Neuronal stem cell (in vitro differentiated cells): Measurements from ENCODE around the gene CHN1.

ENCODE experiments used
- DNase-seq: peaks from one replicate; pipeline ENCODE4 v3.0.0-alpha.2; 2013; ENCODE audit warnings: low spot score
- H2AFZ ChIP-seq: one replicate; pipeline ENCODE4 v1.6.1; 2013; ENCODE audit warnings: mild to moderate bottlenecking, low read length, inconsistent platforms
- H2AK5ac ChIP-seq: 2 replicates; pipeline ENCODE4 v1.6.1; 2013; ENCODE audit warnings: low read depth, mild to moderate bottlenecking, inconsistent platforms, low read length, moderate library complexity, mixed read lengths
- H2BK120ac ChIP-seq: 2 replicates; pipeline ENCODE4 v1.6.1; 2013; ENCODE audit warnings: low read depth, mild to moderate bottlenecking, inconsistent platforms, low read length, moderate library complexity, mixed read lengths
- H2BK12ac ChIP-seq: one replicate; pipeline ENCODE4 v1.6.1; 2013; ENCODE audit warnings: low read length, inconsistent platforms
- H2BK15ac ChIP-seq: 2 replicates; pipeline ENCODE4 v1.6.1; 2013; ENCODE audit warnings: mild to moderate bottlenecking, low read length, inconsistent platforms, mixed read lengths
- H2BK5ac ChIP-seq: one replicate; pipeline ENCODE4 v1.6.1; 2013; ENCODE audit warnings: inconsistent platforms, mild to moderate bottlenecking, low read length, moderate library complexity
- H3K14ac ChIP-seq: one replicate; pipeline ENCODE4 v1.6.1; 2013; ENCODE audit warnings: low read length, inconsistent platforms
- H3K18ac ChIP-seq: 2 replicates; pipeline ENCODE4 v1.6.1; 2013; ENCODE audit warnings: low read length, inconsistent platforms
- H3K23ac ChIP-seq: 2 replicates; pipeline ENCODE4 v1.6.1; 2013; ENCODE audit warnings: low read depth, mild to moderate bottlenecking, mixed read lengths, low read length, inconsistent platforms; ENCODE audit not compliant: poor library complexity
- H3K27ac ChIP-seq: replicated peaks from 3 replicates; pipeline ENCODE4 v1.5.1; 2013; ENCODE audit warnings: low read length, inconsistent platforms
- H3K27me3 ChIP-seq, 3 experiments: 2 replicates each; pipeline ENCODE4 v1.6.1; 2013; ENCODE audit warnings: low read length in 3 of 3, mild to moderate bottlenecking in 2 of 3, inconsistent platforms in 1 of 3, low read depth in 1 of 3, mixed read lengths in 1 of 3, moderate library complexity in 1 of 3; ENCODE audit not compliant: control insufficient read depth in 3 of 3, insufficient read depth in 3 of 3
- H3K36me3 ChIP-seq, 2 donors: replicated peaks in 1 of 2; 2 replicates each; pipeline ENCODE4 v1.6.1; 2013; ENCODE audit warnings: low read length in 2 of 2; ENCODE audit not compliant: control insufficient read depth in 2 of 2, insufficient read depth in 2 of 2
- H3K4ac ChIP-seq: 2 replicates; pipeline ENCODE4 v1.6.1; 2013; ENCODE audit warnings: inconsistent platforms, mild to moderate bottlenecking, low read length, moderate library complexity
- H3K4me1 ChIP-seq, 2 donors: 1 replicate in 1 of 2; 2 replicates in 1 of 2; pipeline ENCODE4 v1.6.1; 2013; ENCODE audit warnings: low read length in 2 of 2, low read depth in 1 of 2; ENCODE audit not compliant: control insufficient read depth in 2 of 2, insufficient read depth in 1 of 2
- H3K4me2 ChIP-seq: one replicate; pipeline ENCODE4 v1.6.1; 2013; ENCODE audit warnings: mild to moderate bottlenecking, low read length, inconsistent platforms; ENCODE audit not compliant: insufficient read depth, poor library complexity, severe bottlenecking
- H3K4me3 ChIP-seq, 2 donors: 2 replicates each; pipeline ENCODE4 v1.5.1; 2013; ENCODE audit warnings: low read length in 2 of 2, mild to moderate bottlenecking in 2 of 2, inconsistent platforms in 1 of 2, moderate library complexity in 1 of 2
- H3K79me1 ChIP-seq: one replicate; pipeline ENCODE4 v1.6.1; 2013; ENCODE audit warnings: low read depth, mild to moderate bottlenecking, inconsistent platforms, low read length, moderate library complexity
- H3K9ac ChIP-seq: one replicate; pipeline ENCODE4 v1.6.1; 2013; ENCODE audit warnings: mild to moderate bottlenecking, low read depth, low read length, inconsistent platforms; ENCODE audit not compliant: poor library complexity
- H3K9me3 ChIP-seq, 2 donors: replicated peaks in 1 of 2; 2 replicates each; pipeline versions ENCODE3 to v1.6.1; 2013; ENCODE audit warnings: low read length in 2 of 2, mild to moderate bottlenecking in 2 of 2, inconsistent platforms in 1 of 2, low read depth in 1 of 2, mixed read lengths in 1 of 2, moderate library complexity in 1 of 2; ENCODE audit not compliant: control insufficient read depth in 2 of 2, insufficient read depth in 1 of 2
- H4K8ac ChIP-seq: one replicate; pipeline ENCODE4 v1.6.1; 2013; ENCODE audit warnings: low read depth, mild to moderate bottlenecking, inconsistent platforms, low read length, moderate library complexity
- H4K91ac ChIP-seq: one replicate; pipeline ENCODE4 v1.6.1; 2013; ENCODE audit warnings: low read length, low read depth, mild to moderate bottlenecking, inconsistent platforms; ENCODE audit not compliant: poor library complexity
- WGBS, 2 donors: extraction: QIAGEN DNeasy Blood & Tissue Kit; methylation state at CpG; one replicate each; pipeline ENCODE4 v1.1.7; 2013; ENCODE audit warnings: missing lambda C conversion rate in 2 of 2, mixed read lengths in 1 of 2; ENCODE audit not compliant: insufficient read length in 2 of 2, insufficient replicate concordance in 1 of 2; ENCODE audit errors: extremely low coverage in 2 of 2; 5-methylcytosine and 5-hydroxymethylcytosine counted together

The CHN1 gene

DNA sequence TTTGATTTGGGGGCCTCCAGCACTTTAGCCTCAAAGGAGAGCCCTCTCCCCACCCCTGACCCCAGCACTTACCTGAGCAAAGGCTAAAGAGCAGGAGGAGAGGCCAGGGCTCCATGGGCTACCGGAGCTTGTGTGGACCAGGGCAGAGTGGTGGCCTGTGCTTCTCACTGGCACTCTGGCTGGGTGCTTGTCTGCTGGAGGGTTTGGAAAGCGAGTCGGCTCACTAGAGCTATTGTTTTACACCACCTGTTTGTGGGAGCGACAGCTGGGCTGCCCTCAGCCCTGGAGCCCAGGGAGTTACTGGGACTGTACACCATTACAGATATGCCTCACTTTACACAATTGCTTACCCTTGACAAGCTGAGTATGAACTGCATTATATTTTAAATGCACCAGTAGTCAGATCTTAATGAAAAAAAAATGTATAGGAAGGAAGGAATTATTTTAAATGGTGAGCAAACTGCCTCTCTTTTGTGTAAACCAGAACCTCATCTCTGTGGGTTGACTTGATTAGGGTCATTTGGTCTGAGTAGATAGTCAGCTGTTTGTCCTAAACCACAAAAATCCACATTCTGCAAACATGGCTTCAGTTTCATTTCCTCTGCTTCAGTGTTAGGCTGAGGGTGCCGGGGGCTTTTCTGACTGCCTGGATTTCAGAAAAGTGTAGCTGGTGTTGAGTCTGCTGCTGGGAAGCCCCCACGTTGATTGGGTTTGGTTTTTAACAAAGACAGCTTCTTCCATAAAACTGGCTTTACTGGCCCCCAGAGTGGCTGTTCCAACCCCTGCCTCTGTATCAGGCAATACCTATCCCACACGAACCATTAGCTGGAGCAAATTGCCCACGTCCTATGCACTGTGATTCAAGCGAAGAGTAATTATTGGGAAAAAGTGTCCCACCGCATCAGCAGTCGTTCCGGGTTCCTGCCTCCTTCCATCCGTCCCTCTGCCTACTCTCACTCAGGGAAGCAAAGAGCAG lies 240.6 kb downstream of the CHN1 start, which contains the start of gene CHRNA1:
Gene CHRNA1, minus strand, starts transcription at position 193 of the 976 bp plus-strand sequence. Its CDS starts 78 bp downstream, at position 115.
- no peaks in the 10 kb centered on the region for H3K36me3 ChIP-seq
- no peak for DNase-seq

DNA sequence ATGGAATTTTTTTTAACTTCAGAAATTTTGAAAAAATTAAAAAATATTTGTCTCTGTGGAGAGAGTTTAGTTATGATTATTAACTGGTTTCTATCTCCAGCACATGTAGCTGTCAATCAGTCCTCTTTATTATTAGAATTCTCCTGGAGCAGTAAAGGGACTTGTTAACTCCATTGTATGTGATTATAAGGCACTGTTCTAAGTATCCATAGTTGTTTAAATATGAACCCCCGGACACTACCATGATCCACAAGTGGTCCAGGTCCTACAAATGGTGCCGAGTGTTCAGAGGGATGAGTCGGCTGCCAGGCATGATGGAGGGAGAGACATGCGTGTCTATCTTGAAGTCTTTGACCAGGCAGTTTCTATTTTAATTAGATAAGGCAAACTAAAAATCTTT lies 241.4 kb downstream of the CHN1 start:
- Histone ChIP-seq H3K14ac (no peak overlapping the region), H3K79me1 (no peaks in the 10 kb centered on the region), H3K27me3 (no peaks in the 10 kb centered on the region), H4K91ac (no peak overlapping the region), H2BK15ac (no peak overlapping the region), H2BK12ac (no peak overlapping the region), H3K9ac (no peak overlapping the region), H3K4me3 (no peak overlapping the region), H2BK120ac (no peak overlapping the region), H3K4me1 (peaks cover 6 to 16% of the 10 kb centered on the region in 2 donors), H3K4me2 (no peak overlapping the region), H4K8ac (no peak overlapping the region), H3K18ac (no peak overlapping the region), H3K9me3 (peaks cover 0 to 1% of the 10 kb centered on the region in 2 donors), H3K23ac (no peak overlapping the region), H2AK5ac (no peak overlapping the region), H3K27ac (no peak overlapping the region), H3K36me3 (no peaks in the 10 kb centered on the region), H3K4ac (no peak overlapping the region), H2BK5ac (no peak overlapping the region), H2AFZ (no peak overlapping the region)
- WGBS, 2 donors = no CpG with 5 or more reads among the region's 4 CpGs
- DNase-seq = no peak

More for the DNA sequence above, 240.6 kb downstream of the CHN1 start, which contains the start of gene CHRNA1:
- H4K91ac ChIP-seq = no peak within 1 kb of the TSS
- H3K4me3 ChIP-seq = no peak within 1 kb of the TSS
- no peak within 1 kb of the TSS for H3K4me2 ChIP-seq
- no CpG with 5 or more reads among the region's 13 CpGs for WGBS, 2 donors
- H3K23ac ChIP-seq = no peak within 1 kb of the TSS
- no peaks in the 10 kb centered on the region for H3K79me1 ChIP-seq
- no peak within 1 kb of the TSS for H2BK120ac ChIP-seq
- no peak within 1 kb of the TSS for H3K9ac ChIP-seq
- peaks cover 6 to 17% of the 10 kb centered on the region in 2 donors for H3K4me1 ChIP-seq
- H3K4ac ChIP-seq = no peak within 1 kb of the TSS
- no peaks in the 10 kb centered on the region for H3K9me3 ChIP-seq
- peak within 1 kb of the TSS; percentile 44 for H3K18ac ChIP-seq
- H3K14ac ChIP-seq = no peak within 1 kb of the TSS
- peak within 1 kb of the TSS; percentile 44 for H2AFZ ChIP-seq
- no peak within 1 kb of the TSS for H4K8ac ChIP-seq
- H2AK5ac ChIP-seq = peak within 1 kb of the TSS; percentile 5
- no peak within 1 kb of the TSS for H2BK5ac ChIP-seq
- H3K27ac ChIP-seq = no peak within 1 kb of the TSS
- H3K27me3 ChIP-seq = no peaks in the 10 kb centered on the region
- H2BK12ac ChIP-seq = no peak within 1 kb of the TSS
- H2BK15ac ChIP-seq = peak within 1 kb of the TSS; percentile 30

DNA sequence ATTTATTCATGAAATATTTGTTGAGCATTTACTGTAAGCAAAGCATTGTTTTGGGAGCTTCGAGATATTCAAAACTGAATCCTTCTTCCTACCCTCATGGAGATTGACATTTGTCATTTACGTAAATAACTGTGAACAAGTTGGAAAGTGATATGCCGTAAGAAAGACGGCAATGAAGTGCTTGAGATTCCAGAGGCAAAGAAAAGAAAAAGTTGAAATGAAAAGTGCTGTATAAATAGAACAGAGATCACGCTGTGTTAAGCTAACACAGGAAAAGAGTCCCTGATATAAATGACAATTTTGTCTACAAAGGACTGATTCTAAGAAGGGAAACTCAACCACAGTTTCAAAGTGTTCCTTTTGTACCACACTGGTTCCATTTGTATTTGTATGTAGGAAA lies 242.7 kb downstream of the CHN1 start:
- Histone ChIP-seq H3K18ac (no peak overlapping the region), H3K27ac (no peak overlapping the region), H2BK12ac (no peak overlapping the region), H2BK5ac (no peak overlapping the region), H2BK15ac (no peak overlapping the region), H3K9ac (no peak overlapping the region), H2AK5ac (no peak overlapping the region), H3K27me3 (no peaks in the 10 kb centered on the region), H3K36me3 (no peaks in the 10 kb centered on the region), H3K4ac (no peak overlapping the region), H3K79me1 (no peaks in the 10 kb centered on the region), H4K8ac (no peak overlapping the region), H2BK120ac (no peak overlapping the region), H3K4me1 (peaks cover 3 to 14% of the 10 kb centered on the region in 2 donors), H4K91ac (no peak overlapping the region), H3K4me2 (no peak overlapping the region), H3K4me3 (no peak overlapping the region), H3K14ac (no peak overlapping the region), H3K9me3 (peaks cover 0 to 1% of the 10 kb centered on the region in 2 donors), H3K23ac (no peak overlapping the region), H2AFZ (peak overlapping the region; percentile 46)
- DNase-seq = no peak
- WGBS, 2 donors = no CpG with 5 or more reads among the region's 5 CpGs

DNA sequence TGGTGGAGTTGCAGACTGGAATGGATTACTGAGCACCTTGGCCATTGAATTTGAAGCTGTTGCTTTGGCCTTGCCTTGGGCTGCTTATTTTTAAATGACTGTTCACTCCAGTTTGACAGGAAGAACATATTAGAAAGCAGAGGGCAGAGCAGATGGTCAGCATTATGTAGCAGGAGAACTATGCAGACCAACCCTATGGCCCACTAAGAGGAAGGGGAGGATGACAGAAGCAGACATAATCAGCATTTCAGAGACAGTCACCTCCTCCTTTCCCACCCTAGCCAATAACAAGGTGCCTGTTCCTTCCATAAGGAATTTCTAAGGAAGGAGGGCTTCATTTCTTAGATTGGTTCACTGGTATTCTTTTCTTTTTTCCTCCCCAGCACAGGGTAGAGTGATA lies 243.3 kb downstream of the CHN1 start:
- Histone ChIP-seq H3K23ac (no peak overlapping the region), H3K14ac (no peak overlapping the region), H3K4me2 (no peak overlapping the region), H3K9ac (no peak overlapping the region), H4K8ac (no peak overlapping the region), H2AK5ac (no peak overlapping the region), H3K27ac (no peak overlapping the region), H2BK120ac (no peak overlapping the region), H3K79me1 (no peaks in the 10 kb centered on the region), H4K91ac (no peak overlapping the region), H3K36me3 (no peaks in the 10 kb centered on the region), H3K4ac (no peak overlapping the region), H2BK15ac (no peak overlapping the region), H3K27me3 (no peaks in the 10 kb centered on the region), H2BK12ac (no peak overlapping the region), H3K4me1 (peaks cover 3 to 14% of the 10 kb centered on the region in 2 donors), H2BK5ac (no peak overlapping the region), H2AFZ (peak overlapping the region; percentile 47), H3K9me3 (peaks cover 0 to 1% of the 10 kb centered on the region in 2 donors), H3K4me3 (no peak overlapping the region), H3K18ac (no peak overlapping the region)
- no peak for DNase-seq
